Right kidney (tissue), 1 donor: ENCODE data around the gene SYNDIG1.

Experiments used
- DNase-seq: peaks from one replicate; pipeline ENCODE4 v3.0.0-alpha.2; 2016

The SYNDIG1 gene

GRCh38 chr20:24565835-24566351 is 96.5 kb downstream of the SYNDIG1 start:
- no peak for DNase-seq

DNA sequence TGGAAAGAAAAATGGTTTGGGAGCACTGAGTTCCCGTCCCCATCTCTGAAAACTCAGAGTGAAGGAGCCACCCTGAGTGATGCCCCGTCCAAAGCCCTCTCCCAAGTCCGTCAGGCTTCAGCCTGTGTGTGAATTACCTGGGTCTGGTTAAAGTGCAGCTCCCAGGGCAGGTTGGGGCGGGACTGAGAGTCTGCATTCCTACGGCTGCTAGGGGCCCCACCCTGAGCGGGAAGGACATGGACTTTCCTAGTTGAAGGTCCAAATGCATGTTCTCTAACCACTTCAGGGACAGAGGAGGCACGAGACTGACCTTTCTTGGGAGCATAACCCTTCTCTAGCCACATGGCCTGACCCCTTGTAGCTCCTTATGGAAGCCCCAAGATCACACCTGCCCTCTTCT is 97.2 kb downstream of the SYNDIG1 start:
- no peak for DNase-seq

DNA sequence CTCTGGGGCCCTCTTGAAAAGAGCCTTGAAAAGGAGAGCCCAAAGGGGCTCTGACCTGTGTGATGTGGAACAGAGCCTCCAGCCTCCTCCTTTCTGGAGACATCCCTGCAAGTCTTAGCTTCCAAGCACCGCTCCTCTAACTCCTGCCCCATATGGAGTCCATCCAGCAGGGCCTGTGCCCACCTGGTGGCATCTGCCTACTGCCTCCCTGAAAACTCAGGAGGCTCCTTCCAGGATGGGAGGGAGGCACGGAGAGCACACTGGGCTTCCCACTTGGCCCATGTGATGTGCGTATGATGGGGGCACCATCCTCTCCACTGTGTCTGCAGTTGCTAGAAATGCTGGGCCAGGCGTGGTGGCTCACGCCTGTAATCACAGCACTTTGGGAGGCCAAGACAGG is 98.1 kb downstream of the SYNDIG1 start:
- no peak for DNase-seq

- DNase-seq = no peak
Measured at GRCh38 chr20:24568842-24569241, 99.4 kb downstream of the SYNDIG1 start.

- DNase-seq = no peak
Measured at GRCh38 chr20:24571159-24571558, 101.7 kb downstream of the SYNDIG1 start.

GRCh38 chr20:24572140-24572539 is 102.7 kb downstream of the SYNDIG1 start:
- DNase-seq = no peak

- no peak for DNase-seq
Measured at GRCh38 chr20:24572862-24573261, 103.4 kb downstream of the SYNDIG1 start.

DNA sequence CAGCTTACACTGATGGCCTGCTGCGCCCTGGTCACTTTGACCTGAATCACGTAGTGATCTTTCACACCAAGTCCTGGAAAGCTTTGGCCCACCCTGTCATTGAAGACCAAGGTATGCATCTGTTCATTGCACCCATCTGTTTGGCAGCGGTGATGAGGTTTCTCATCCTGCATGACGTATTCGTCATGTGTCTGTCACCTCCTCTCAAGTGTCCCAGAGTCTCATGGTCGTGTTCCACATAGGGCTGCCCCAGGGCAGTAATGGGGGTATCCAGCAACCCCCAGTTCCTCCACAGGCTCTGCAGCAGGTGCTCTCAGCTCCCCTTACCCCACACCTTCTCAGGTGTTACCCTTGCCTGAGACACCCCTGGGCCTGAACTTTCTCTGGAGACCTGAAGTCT is 104.1 kb downstream of the SYNDIG1 start:
- no peak for DNase-seq

DNA sequence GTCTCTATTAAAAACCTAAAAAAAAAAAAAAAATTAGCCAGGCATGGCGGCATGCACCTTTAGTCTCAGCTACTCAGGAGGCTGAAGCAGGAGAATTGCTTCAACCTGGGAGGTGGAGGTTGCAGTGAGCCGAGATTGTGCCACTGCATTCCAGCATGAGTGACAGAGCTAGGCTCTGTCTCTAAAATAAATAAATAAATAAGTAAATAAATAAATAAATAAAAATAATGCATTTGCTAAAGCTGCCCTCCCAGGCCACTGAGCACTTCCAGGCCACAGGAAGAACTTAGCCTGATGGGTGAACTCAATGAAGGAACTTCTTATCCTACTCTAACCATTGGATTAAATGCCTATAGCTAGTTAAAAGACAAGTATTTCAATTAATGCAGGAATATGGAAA is 104.9 kb downstream of the SYNDIG1 start:
- no peak for DNase-seq

DNA sequence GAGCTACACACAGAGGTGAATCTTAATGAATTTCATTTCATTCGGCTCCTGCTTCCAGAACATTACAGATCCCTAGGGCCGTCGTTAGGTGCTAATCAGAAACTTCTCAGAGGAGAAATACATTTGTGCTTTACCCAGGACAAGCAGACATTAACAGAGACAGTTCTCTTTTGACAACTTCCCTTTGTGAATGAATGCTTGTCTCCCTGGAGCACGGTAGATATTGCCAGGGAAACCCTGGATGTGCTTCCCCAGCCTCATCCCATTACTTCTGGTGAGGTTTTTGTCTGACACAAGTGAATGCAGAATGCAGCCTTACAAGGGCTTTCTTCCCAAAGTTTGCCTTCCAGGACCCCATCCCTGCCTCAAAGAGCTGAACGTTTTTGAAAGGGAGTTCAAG is 105.4 kb downstream of the SYNDIG1 start:
- no peak for DNase-seq

DNA sequence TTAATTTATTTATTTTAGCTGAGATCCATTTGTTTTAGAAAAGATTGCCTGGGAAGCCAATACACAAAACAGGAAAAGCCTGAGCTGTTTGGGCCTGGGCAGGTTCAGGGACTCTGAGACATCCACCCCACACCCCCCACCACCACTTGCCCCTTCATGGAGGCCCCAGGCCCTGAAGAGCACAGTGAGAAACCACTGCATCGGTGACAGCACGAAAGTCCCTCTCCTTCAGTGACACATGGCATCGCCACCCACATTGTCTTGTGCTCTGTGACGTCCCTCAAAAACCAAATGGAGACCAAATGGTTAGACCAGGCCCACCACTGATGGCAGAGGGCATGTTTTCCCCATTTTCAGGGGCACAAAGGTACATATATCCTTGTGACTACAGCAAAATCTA is 106.4 kb downstream of the SYNDIG1 start:
- no peak for DNase-seq

DNA sequence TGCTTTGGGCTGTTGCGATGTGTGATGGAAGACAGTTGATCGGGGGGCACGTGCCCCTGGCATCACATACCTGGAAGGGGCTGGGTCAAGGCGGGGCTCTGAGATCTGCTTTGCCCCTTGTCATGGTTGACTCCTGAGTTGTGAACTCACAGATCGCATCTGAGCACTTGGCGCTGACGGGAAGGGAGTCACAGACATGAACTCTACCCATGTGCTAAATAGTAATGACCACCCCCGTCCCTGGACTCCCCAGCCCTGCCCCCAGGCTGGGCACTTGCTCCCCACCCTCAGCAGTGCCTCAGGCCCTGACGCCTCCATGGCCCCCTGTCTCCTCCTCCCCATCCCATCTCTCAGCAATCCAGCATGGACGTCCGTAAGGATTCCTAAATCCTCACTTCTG is 107.0 kb downstream of the SYNDIG1 start:
- no peak for DNase-seq

DNA sequence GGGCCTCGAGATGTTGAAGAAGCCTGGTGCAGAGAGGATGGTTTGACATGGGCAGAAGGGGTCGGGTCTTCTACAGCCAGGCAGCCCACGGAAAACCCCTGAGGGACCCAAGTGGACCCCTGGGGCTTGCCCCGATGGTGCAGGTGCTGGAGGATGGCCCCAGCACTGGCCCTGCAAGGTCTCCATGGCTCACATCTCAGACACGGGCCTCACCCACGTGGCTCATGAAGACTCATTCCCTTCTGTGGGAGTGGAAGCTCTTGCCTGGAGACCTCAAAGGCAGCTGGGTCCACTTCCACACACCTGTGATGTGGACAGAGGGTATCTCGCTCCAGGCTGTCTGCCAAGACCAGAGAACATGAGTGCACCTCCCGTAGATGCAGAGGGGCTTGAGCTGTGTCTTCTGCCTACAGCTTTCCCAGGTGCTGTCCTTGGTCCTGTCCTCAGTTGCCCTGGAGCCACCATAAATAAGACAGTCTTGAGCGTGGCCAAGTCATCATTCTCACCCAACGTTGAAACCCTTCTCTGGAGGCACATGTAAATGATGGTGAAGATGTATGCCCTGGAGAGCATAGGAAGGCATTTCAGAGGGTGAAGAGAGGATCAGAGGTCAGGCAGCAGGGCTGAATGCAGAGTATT is 108.0 kb downstream of the SYNDIG1 start:
- no peak for DNase-seq

DNA sequence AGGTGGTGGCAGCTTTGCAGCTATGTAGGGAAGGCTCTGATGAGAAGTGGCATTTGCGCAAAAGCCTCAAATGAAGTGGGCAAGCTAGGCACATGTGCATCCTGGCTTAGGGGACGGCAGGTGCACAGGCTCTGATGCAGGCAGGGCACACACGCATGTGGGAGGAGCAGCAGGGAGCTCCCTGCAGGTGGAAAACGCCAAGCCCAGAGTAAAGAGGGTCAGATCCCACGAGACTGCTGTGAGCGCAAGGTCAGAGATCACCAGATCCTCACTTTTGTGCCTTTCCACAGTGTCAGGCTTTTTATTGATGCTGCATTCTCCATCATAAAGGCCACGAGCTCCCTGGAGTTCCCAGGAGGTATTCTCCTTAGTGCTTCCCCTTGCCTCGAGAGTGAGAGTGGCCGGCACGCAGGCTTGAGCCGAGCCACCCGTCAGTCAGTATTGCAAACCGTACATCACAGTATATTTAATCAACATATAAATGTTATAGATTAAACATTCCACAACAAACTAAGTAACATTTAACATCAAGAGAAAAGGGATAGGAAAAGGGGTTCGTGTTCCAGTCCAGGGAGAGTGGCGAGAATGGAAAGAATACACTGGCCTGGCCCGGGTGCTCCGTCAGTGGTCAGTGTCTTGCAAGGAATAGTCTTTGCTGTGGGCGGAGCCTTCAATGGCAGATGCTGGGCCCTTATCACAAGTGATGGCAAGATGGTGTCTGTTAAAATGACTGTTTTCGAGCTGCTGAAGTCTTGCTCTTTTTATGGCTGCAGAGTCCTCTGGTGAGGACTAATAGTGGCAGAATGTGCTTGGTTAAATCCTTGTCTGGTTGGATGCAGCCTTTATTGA is 109.4 kb downstream of the SYNDIG1 start:
- no peak for DNase-seq

- DNase-seq = no peak
Measured at GRCh38 chr20:24579475-24579874, 110.0 kb downstream of the SYNDIG1 start.

- DNase-seq = no peak
Measured at GRCh38 chr20:24580006-24580405, 110.6 kb downstream of the SYNDIG1 start.

DNA sequence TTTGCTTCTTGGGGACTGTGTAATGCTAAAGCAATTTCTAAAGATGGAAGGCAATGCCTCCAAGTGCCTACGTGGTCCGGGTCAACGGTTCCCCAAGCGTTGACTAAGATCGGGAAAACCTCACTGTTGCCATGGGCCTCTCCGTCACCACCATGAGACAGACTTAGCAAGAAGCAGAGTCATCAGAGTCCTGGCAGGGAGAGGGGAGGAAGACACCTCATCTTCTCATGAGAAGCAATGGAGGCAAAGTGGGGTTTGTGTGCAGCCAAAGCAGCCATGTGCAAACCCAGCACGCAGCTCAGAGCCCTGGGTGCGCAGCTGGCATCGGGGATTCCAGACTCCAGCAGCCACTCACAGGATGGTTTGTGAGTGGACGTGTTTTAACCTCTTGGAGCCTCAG is 111.4 kb downstream of the SYNDIG1 start:
- DNase-seq = no peak

GRCh38 chr20:24581443-24582170 is 112.2 kb downstream of the SYNDIG1 start:
- no peak for DNase-seq

DNA sequence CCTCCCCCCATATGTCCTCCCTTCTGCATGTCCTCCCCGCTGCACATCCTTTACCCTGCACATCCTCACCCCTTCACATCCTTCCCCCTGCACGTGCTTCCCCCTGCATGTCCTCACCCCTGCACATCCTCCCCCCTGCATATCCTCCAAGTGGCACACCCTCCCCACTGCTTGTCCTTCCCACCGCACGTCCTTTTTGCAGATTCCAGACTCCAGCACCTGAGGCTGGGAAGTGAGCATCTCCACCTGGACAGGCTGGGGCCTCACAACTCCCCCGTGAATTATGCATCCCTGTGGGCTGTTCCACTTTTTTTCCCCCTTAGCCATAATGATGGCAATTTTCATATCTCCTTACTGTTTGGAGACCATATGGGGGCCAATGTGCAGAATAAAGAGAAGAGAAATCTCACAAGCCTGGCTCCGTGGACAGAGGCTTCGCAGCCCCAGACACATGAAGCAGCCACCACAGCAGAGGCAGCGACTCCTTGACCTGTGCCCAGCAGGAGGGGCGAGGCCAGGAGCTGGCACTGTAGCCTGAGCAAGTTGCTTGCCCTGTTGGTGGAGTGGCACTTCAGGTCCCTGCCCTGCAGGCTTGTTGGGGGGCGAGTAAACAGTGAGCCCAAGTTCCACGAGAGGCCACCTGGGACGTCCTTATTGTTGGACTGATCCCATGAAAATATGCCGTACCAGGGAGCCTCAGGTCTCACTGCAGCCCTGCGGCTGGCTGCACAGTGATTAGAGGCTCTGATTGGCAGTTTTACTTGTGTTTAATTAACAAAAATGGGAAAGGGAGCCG is 113.1 kb downstream of the SYNDIG1 start:
- no peak for DNase-seq

DNA sequence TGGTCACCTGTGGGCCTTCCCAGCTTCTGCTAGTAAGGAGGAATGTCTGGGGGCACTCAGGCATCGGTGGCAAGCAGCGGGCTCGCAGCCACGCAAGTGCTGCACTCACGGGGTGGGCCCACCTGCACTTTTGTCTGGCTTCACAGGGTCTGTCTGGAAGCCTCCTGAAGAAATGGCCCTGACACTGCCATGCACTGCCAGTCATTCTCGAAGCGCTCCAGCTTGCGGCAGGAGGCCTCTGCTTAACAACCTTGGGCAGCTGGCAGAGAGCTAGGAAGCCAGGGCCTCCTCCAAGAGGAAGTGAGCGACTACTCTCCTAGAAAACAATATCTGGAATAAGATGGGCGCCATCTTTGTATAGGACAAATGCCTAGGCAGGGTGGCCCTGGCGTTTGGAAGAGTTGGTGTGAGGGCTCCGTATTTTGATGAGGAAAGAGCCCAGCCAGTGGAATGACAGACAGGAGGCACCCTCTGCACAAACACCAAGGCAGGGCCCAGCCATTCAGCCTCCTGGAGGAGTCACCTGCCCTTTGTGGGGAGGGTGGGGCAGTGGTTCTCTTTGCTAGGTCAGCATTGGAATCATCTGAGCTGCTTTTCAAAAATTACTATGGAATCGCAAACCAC is 113.9 kb downstream of the SYNDIG1 start:
- no peak for DNase-seq

- DNase-seq = no peak
Measured at GRCh38 chr20:24584078-24584477, 114.6 kb downstream of the SYNDIG1 start.
